ENCODE results near the gene HCRTR1.

- TF ChIP-seq EP300 (IDR thresholded peaks at IDR 0.05; ENCODE audit: borderline replicate concordance) (no peak), MAX (IDR thresholded peaks at IDR 0.05) (no peak), REST (IDR thresholded peaks at IDR 0.05; ENCODE audit: low read depth) (no peak), CEBPB (IDR thresholded peaks at IDR 0.05) (no peak), TEAD4 (IDR thresholded peaks at IDR 0.05) (no peak), FOXM1 (IDR thresholded peaks at IDR 0.05; ENCODE audit: borderline replicate concordance, low read depth) (no peak), RAD21 (IDR thresholded peaks at IDR 0.05; ENCODE audit: low read depth) (no peak)
Observed at GRCh38 chr1:31625561-31626222, 8.2 kb downstream of the HCRTR1 start.
